ENCODE results near the gene FBXO38.

DNA sequence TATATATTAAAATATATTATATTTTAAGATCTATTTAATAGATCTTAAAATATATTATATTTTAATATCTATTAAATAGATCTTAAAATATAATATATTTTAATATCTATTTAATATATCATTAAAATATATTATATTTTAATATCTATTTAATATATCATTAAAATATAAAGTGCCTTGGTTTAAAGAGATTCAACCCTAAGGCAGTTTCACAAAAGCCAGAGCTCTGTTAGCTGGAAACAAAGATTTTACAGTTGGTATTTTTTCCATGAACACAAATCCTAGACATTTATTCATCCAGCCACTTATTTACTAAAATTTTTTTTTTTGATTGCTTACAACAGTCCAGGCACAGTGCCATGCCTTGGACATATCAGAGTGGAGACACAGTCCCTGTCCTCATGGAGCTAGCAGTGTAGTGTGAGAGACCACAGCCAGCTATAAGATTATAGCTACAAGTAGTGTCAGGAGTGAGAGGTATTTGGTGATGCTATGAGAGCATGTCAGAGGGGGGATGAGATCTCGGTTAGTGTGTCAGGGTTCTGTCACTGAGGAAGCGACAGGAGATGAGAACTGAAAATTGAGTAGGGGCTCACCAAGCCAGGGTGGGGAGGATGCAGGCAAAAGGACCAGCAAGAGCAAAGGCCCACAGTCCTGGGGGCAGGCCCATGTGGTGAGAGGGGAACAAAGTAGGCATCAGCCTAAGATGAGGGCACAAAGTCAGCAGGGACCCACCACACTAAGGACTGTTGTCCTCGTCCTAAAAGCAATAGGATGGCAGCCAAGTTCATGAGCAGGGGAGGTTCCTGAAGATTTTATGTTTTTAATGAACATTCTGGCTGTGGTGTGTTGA is 74.5 kb downstream of the FBXO38 start:
- TF ChIP-seq, protein P1, sequence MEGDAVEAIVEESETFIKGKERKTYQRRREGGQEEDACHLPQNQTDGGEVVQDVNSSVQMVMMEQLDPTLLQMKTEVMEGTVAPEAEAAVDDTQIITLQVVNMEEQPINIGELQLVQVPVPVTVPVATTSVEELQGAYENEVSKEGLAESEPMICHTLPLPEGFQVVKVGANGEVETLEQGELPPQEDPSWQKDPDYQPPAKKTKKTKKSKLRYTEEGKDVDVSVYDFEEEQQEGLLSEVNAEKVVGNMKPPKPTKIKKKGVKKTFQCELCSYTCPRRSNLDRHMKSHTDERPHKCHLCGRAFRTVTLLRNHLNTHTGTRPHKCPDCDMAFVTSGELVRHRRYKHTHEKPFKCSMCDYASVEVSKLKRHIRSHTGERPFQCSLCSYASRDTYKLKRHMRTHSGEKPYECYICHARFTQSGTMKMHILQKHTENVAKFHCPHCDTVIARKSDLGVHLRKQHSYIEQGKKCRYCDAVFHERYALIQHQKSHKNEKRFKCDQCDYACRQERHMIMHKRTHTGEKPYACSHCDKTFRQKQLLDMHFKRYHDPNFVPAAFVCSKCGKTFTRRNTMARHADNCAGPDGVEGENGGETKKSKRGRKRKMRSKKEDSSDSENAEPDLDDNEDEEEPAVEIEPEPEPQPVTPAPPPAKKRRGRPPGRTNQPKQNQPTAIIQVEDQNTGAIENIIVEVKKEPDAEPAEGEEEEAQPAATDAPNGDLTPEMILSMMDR (IDR thresholded peaks at IDR 0.05; ENCODE audit: low read depth, low read length) = no peak
- TF ChIP-seq POLR2A (IDR thresholded peaks at IDR 0.05; ENCODE audit: extremely low read depth, insufficient read length) = no peak
